ENCODE data around the gene ACAA1.

GRCh38 chr3:38115645-38116427, 21.1 kb downstream of the ACAA1 start:
- TF ChIP-seq POLR2A (IDR thresholded peaks at IDR 0.05): no peak
- no peak for TF ChIP-seq CTCF (IDR thresholded peaks at IDR 0.05)
